ENCODE data around the gene DDX18. TPM values are rescaled to one million over a fixed set of nuclear protein-coding genes. Genes with fewer than 3 reads are reported as not detected.

DDX18 gene
- total and polyA plus RNA-seq, 2 of the 4 experiments (the other 2 are of a cell fraction) = 34.6 to 69.9 TPM

DNA sequence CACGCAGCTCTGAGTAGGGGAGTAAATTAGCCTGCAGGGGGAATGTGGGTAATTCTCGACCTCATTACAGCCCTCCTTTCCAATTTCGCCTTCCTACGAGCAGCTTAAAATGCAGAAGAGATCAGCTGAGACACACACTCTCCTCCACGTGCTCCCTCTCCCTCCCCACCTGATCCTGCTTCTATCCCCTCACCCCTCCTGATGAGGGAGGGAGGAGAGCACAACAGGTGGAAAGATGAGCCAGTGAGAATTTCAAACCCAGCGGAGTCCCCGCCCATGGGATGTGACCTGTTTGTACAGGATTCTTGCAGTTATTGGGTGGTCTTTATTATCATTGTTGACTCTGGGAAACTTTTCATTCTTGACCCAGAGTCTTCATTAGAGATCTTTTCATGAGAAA lies 35.5 kb downstream of the DDX18 start:
- H3K14ac ChIP-seq (replicated peaks; ENCODE audit: low read depth, low read length) = no peak overlapping the region
- H4K20me1 ChIP-seq (ENCODE audit: insufficient read depth, low read length) = no peaks in the 10 kb centered on the region
- no peak overlapping the region for H3K18ac ChIP-seq (ENCODE audit: low read depth, low read length)
- no peaks in the 10 kb centered on the region for H3K36me3 ChIP-seq (ENCODE audit: control insufficient read depth, insufficient read depth, low read length)
- H3K4me1 ChIP-seq (ENCODE audit: control insufficient read depth, insufficient read depth, low read length) = no peaks in the 10 kb centered on the region
- intact Hi-C loops (cut with micrococcal nuclease) = no loop called here
- H2AK9ac ChIP-seq (replicated peaks; ENCODE audit: low read depth, low read length, poor library complexity) = no peak overlapping the region
- H4K91ac ChIP-seq (ENCODE audit: insufficient read depth, low read depth, low read length) = no peak overlapping the region
- H3K23ac ChIP-seq (ENCODE audit: low read depth, low read length) = no peak overlapping the region
- peaks cover 24% of the 10 kb centered on the region for H3K27me3 ChIP-seq (ENCODE audit: control insufficient read depth, insufficient read depth, low read length)
- in situ Hi-C loops (cut with MboI; ENCODE audit: low sequenced_read_pairs) = no loop called here
- H3K79me1 ChIP-seq (ENCODE audit: low read depth in 1 of 2, low read length in 2 of 2) = no peaks in the 10 kb centered on the region
- no peak overlapping the region for H3K9ac ChIP-seq (ENCODE audit: low read depth, low read length)
- no peak overlapping the region for H2BK15ac ChIP-seq (ENCODE audit: low read depth, low read length)
- no peak overlapping the region for H2BK5ac ChIP-seq (ENCODE audit: low read depth, low read length, poor library complexity, severe bottlenecking)
- ChIA-PET POLR2A (ENCODE audit: unreplicated experiment) (no interaction called here), CTCF (interaction anchor here (1.0 kb wide), 1 partner anchor 36 kb away, joined by 3 read pairs; no protein-coding TSS in a partner anchor)
- no peak overlapping the region for H3K27ac ChIP-seq (ENCODE audit: insufficient read depth, low read length)
- H4K8ac ChIP-seq (ENCODE audit: low read depth in 2 of 2, low read length in 2 of 2) = no peak overlapping the region
- ATAC-seq (ENCODE audit: low read depth) (no peak), DNase-seq (no peak)
- H3K56ac ChIP-seq (ENCODE audit: extremely low read depth, insufficient read depth, low read length) = no peak overlapping the region
- no TSS peak for BruUV-seq (replicated peaks)
- no peak overlapping the region for H2BK20ac ChIP-seq (ENCODE audit: low read depth, low read length)
- H2AFZ ChIP-seq (replicated peaks; ENCODE audit: low read length, poor library complexity) = no peak overlapping the region
- H2BK120ac ChIP-seq (ENCODE audit: low read depth, low read length) = no peak overlapping the region
- H3K4me2 ChIP-seq (ENCODE audit: low read depth, low read length) = no peak overlapping the region
- peaks cover 5% of the 10 kb centered on the region; the same call in 1 of the 2 replicates for H3K9me1 ChIP-seq (ENCODE audit: insufficient read depth, low read length)
- H3K4ac ChIP-seq (ENCODE audit: low read depth, low read length) = no peak overlapping the region
- no peak overlapping the region for H3K4me3 ChIP-seq (ENCODE audit: insufficient read depth, low read depth, low read length)
- no peak overlapping the region for H2AK5ac ChIP-seq (ENCODE audit: low read depth, low read length)
- H4K5ac ChIP-seq (ENCODE audit: low read depth, low read length) = no peak overlapping the region
- TF ChIP-seq POLR2A (IDR thresholded peaks at IDR 0.05; ENCODE audit: low read depth, low read length) (no peak), FOS (IDR thresholded peaks at IDR 0.05; ENCODE audit: low read depth, low read length) (no peak), MAFK (IDR thresholded peaks at IDR 0.05; ENCODE audit: low read depth, low read length) (no peak), MAZ (IDR thresholded peaks at IDR 0.05; ENCODE audit: borderline replicate concordance, low read depth, low read length) (no peak), RAD21 (IDR thresholded peaks at IDR 0.05; ENCODE audit: low read length) (no peak), RFX5 (IDR thresholded peaks at IDR 0.05; ENCODE audit: low read depth, low read length) (no peak), CHD1 (IDR thresholded peaks at IDR 0.05; ENCODE audit: low read depth, low read length) (no peak), SMC3 (IDR thresholded peaks at IDR 0.05; ENCODE audit: low read depth, low read length) (no peak), MXI1 (IDR thresholded peaks at IDR 0.05; ENCODE audit: borderline replicate concordance, low read depth, low read length) (no peak), NFE2L2 (IDR thresholded peaks at IDR 0.05; ENCODE audit: low read depth, low read length) (no peak), CEBPB (IDR thresholded peaks at IDR 0.05; ENCODE audit: low read depth, low read length) (no peak), RCOR1 (IDR thresholded peaks at IDR 0.05; ENCODE audit: insufficient replicate concordance, low read length) (no peak), BHLHE40 (IDR thresholded peaks at IDR 0.05; ENCODE audit: low read depth, low read length) (no peak)
- TF ChIP-seq, protein P1, sequence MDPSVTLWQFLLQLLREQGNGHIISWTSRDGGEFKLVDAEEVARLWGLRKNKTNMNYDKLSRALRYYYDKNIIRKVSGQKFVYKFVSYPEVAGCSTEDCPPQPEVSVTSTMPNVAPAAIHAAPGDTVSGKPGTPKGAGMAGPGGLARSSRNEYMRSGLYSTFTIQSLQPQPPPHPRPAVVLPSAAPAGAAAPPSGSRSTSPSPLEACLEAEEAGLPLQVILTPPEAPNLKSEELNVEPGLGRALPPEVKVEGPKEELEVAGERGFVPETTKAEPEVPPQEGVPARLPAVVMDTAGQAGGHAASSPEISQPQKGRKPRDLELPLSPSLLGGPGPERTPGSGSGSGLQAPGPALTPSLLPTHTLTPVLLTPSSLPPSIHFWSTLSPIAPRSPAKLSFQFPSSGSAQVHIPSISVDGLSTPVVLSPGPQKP (IDR thresholded peaks at IDR 0.05; ENCODE audit: borderline replicate concordance, low read depth, low read length) = no peak
- TF ChIP-seq, protein P2, sequence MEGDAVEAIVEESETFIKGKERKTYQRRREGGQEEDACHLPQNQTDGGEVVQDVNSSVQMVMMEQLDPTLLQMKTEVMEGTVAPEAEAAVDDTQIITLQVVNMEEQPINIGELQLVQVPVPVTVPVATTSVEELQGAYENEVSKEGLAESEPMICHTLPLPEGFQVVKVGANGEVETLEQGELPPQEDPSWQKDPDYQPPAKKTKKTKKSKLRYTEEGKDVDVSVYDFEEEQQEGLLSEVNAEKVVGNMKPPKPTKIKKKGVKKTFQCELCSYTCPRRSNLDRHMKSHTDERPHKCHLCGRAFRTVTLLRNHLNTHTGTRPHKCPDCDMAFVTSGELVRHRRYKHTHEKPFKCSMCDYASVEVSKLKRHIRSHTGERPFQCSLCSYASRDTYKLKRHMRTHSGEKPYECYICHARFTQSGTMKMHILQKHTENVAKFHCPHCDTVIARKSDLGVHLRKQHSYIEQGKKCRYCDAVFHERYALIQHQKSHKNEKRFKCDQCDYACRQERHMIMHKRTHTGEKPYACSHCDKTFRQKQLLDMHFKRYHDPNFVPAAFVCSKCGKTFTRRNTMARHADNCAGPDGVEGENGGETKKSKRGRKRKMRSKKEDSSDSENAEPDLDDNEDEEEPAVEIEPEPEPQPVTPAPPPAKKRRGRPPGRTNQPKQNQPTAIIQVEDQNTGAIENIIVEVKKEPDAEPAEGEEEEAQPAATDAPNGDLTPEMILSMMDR (conservative IDR thresholded peaks at IDR 0.05; ENCODE audit: low read depth, low read length) = no peak
- TF ChIP-seq, protein P3, sequence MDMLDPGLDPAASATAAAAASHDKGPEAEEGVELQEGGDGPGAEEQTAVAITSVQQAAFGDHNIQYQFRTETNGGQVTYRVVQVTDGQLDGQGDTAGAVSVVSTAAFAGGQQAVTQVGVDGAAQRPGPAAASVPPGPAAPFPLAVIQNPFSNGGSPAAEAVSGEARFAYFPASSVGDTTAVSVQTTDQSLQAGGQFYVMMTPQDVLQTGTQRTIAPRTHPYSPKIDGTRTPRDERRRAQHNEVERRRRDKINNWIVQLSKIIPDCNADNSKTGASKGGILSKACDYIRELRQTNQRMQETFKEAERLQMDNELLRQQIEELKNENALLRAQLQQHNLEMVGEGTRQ (IDR thresholded peaks at IDR 0.05; ENCODE audit: low read depth, low read length) = no peak
- H3K9me3 ChIP-seq (ENCODE audit: control insufficient read depth, insufficient read depth, low read length) = no peaks in the 10 kb centered on the region
- dilution Hi-C loops (cut with HindIII; ENCODE audit: low sequenced_read_pairs, unreplicated experiment) = no loop called here
- WGBS, 2 experiments (ENCODE audit: extremely low coverage in 2 of 2, insufficient read length in 1 of 2) = 28% methylated on average over 2 of the region's 7 CpGs; no CpG with 5 or more reads in 1 of the 2 experiments
